EH (cell line): ENCODE measurements around the gene DKK2.

Experiments
- DNase-seq: peaks from one replicate; pipeline ENCODE4 v3.0.0-alpha.2; 2015; ENCODE audit warnings: low read depth

Gene DKK2

GRCh38 chr4:107017443-107018343 lies 18.4 kb downstream of the DKK2 start:
- no peak for DNase-seq

GRCh38 chr4:107011312-107011711 lies 24.8 kb downstream of the DKK2 start:
- no peak for DNase-seq

- no peak for DNase-seq
Observed at GRCh38 chr4:107009196-107009968, 26.7 kb downstream of the DKK2 start.

GRCh38 chr4:107008115-107008514 lies 28.0 kb downstream of the DKK2 start:
- DNase-seq: no peak

GRCh38 chr4:107006218-107006617 lies 29.9 kb downstream of the DKK2 start:
- DNase-seq: no peak

- DNase-seq: no peak
Observed at GRCh38 chr4:106996490-106996889, 39.6 kb downstream of the DKK2 start.

GRCh38 chr4:106993827-106994226 lies 42.3 kb downstream of the DKK2 start:
- DNase-seq: no peak

- no peak for DNase-seq
Observed at GRCh38 chr4:106987311-106987710, 48.8 kb downstream of the DKK2 start.

- peak; percentile 11 for DNase-seq
Observed at GRCh38 chr4:106986486-106986885, 49.6 kb downstream of the DKK2 start.

- no peak for DNase-seq
Observed at GRCh38 chr4:106985830-106986229, 50.3 kb downstream of the DKK2 start.

- DNase-seq: no peak
Observed at GRCh38 chr4:106982711-106983211, 53.4 kb downstream of the DKK2 start.

GRCh38 chr4:106981431-106981830 lies 54.7 kb downstream of the DKK2 start:
- no peak for DNase-seq

GRCh38 chr4:106979476-106979875 lies 56.6 kb downstream of the DKK2 start:
- DNase-seq: no peak

GRCh38 chr4:106978046-106978774 lies 57.9 kb downstream of the DKK2 start:
- no peak for DNase-seq

GRCh38 chr4:106971636-106972035 lies 64.5 kb downstream of the DKK2 start:
- DNase-seq: no peak

GRCh38 chr4:106967892-106968291 lies 68.2 kb downstream of the DKK2 start:
- no peak for DNase-seq

- no peak for DNase-seq
Observed at GRCh38 chr4:106953036-106953705, 82.9 kb downstream of the DKK2 start.

- no peak for DNase-seq
Observed at GRCh38 chr4:106951891-106952290, 84.2 kb downstream of the DKK2 start.

- DNase-seq: no peak
Observed at GRCh38 chr4:106941841-106942240, 94.3 kb downstream of the DKK2 start.

GRCh38 chr4:106930522-106930921 lies 105.6 kb downstream of the DKK2 start:
- DNase-seq: no peak

- DNase-seq: no peak
Observed at GRCh38 chr4:106929248-106929647, 106.9 kb downstream of the DKK2 start.

GRCh38 chr4:106914223-106914622 lies 121.9 kb downstream of the DKK2 start:
- no peak for DNase-seq
